Keratinocyte (primary cell): ENCODE data around the gene EGFL7. TPM values are rescaled to one million over a fixed set of nuclear protein-coding genes. Genes with fewer than 3 reads are reported as not detected.

Source experiments
- DNase-seq: peaks from one replicate; pipeline ENCODE4 v3.0.0-alpha.2; 2011; ENCODE audit warnings: low read depth, missing footprints, low spot score
- FAIRE-seq: peaks from 2 replicates; lab custom pipeline; 2011; peaks lifted over from hg19 to GRCh38; lab: Jason Lieb, UNC
- H2AFZ ChIP-seq: 2 replicates; pipeline ENCODE4 v1.6.0; 2012; ENCODE audit warnings: low read length, control low read depth, inconsistent platforms; ENCODE audit not compliant: control insufficient read depth
- H3K27ac ChIP-seq: 2 replicates; pipeline ENCODE4 v1.5.1; 2011; ENCODE audit warnings: low read length; ENCODE audit not compliant: control insufficient read depth, insufficient read depth
- H3K27me3 ChIP-seq: 3 replicates; pipeline ENCODE4 v1.6.0; 2011; ENCODE audit warnings: low read length; ENCODE audit not compliant: control insufficient read depth, insufficient read depth; ENCODE audit errors: extremely low read depth
- H3K36me3 ChIP-seq, 2 experiments: 2 replicates in 1 of 2; 3 replicates in 1 of 2; pipeline ENCODE4 v1.5.1; 2011; ENCODE audit warnings: low read length in 2 of 2, mild to moderate bottlenecking in 1 of 2; ENCODE audit not compliant: control insufficient read depth in 2 of 2, insufficient read depth in 2 of 2; ENCODE audit errors: extremely low read depth in 1 of 2
- H3K4me1 ChIP-seq: 3 replicates; pipeline ENCODE4 v1.5.1; 2011; ENCODE audit warnings: low read length; ENCODE audit not compliant: control insufficient read depth, insufficient read depth; ENCODE audit errors: extremely low read depth
- H3K4me2 ChIP-seq: 3 replicates; pipeline ENCODE4 v1.6.0; 2011; ENCODE audit warnings: low read depth, low read length; ENCODE audit not compliant: control insufficient read depth, insufficient read depth; ENCODE audit errors: extremely low read depth
- H3K4me3 ChIP-seq, 3 experiments: fragments of 200-600 bp in 1 of 3; sonication (generic) in 1 of 3; 2 replicates in 2 of 3; 3 replicates in 1 of 3; pipeline ENCODE4 v1.5.1; 2011 to 2016; ENCODE audit warnings: low read length in 3 of 3, mild to moderate bottlenecking in 3 of 3, control low read depth in 2 of 3, inconsistent platforms in 1 of 3, low read depth in 1 of 3, mixed read lengths in 1 of 3, mixed run types in 1 of 3, moderate library complexity in 1 of 3; ENCODE audit not compliant: control insufficient read depth in 2 of 3, insufficient read depth in 2 of 3; ENCODE audit errors: extremely low read depth in 1 of 3
- H3K79me2 ChIP-seq: 2 replicates; pipeline ENCODE4 v1.6.0; 2012; ENCODE audit warnings: low read length; ENCODE audit not compliant: control insufficient read depth, insufficient read depth
- H3K9ac ChIP-seq: 3 replicates; pipeline ENCODE4 v1.6.0; 2011; ENCODE audit warnings: low read length; ENCODE audit not compliant: control insufficient read depth, insufficient read depth; ENCODE audit errors: extremely low read depth
- H3K9me1 ChIP-seq: 3 replicates; pipeline ENCODE4 v1.6.0; 2011; ENCODE audit warnings: low read length; ENCODE audit not compliant: control insufficient read depth, insufficient read depth; ENCODE audit errors: extremely low read depth
- H3K9me3 ChIP-seq: 2 replicates; pipeline ENCODE4 v1.5.1; 2012; ENCODE audit warnings: low read depth, low read length; ENCODE audit not compliant: control insufficient read depth
- H4K20me1 ChIP-seq: 3 replicates; pipeline ENCODE4 v1.6.0; 2011; ENCODE audit warnings: low read length; ENCODE audit not compliant: control insufficient read depth, insufficient read depth; ENCODE audit errors: extremely low read depth
- CTCF ChIP-seq, 3 experiments: IDR thresholded peaks in 1 of 3; conservative IDR thresholded peaks in 1 of 3; optimal IDR thresholded peaks in 1 of 3; 2 replicates in 2 of 3; 3 replicates in 1 of 3; pipeline versions ENCODE3 to v1.5.1; 2011; ENCODE audit warnings: low read length in 3 of 3, mild to moderate bottlenecking in 3 of 3, moderate library complexity in 2 of 3, control low read depth in 1 of 3, inconsistent platforms in 1 of 3; ENCODE audit not compliant: insufficient read depth in 2 of 3; ENCODE audit errors: extremely low read depth in 1 of 3
- EZH2 ChIP-seq: IDR thresholded peaks from one replicate; pipeline ENCODE4 v1.6.1; 2012; ENCODE audit warnings: inconsistent platforms, mild to moderate bottlenecking, low read length, moderate library complexity
- dilution Hi-C: fragments of 300-500 bp; cut with MboI; formaldehyde crosslinking; loops from one replicate; pipeline ENCODE4 v1.7.0; 2020; ENCODE audit warnings: low sequenced_read_pairs; ENCODE audit not compliant: extremely low pct_ligation_motif_present
- polyA plus RNA-seq, 5 experiments: library from polyadenylated mRNA; depleted of rRNA in 3 of 5; stranded (reverse) in 3 of 5; stranded (forward) in 1 of 5; unstranded in 1 of 5; fragments of >200 nt; gene quantifications; 1 replicate in 1 of 5; 2 replicates in 3 of 5; 3 replicates in 1 of 5; pipeline versions ENCODE4 v1.2.1 to v1.2.3, GENCODE V29; 2011 to 2012; ENCODE audit warnings: missing spikeins in 2 of 5, low read depth in 1 of 5, low replicate concordance in 1 of 5

EGFL7 gene
- polyA plus RNA-seq, 1 donor (not counting 4 experiments of a cell fraction or from before 2014, with no cell fraction given) = 4.2 TPM

- Histone ChIP-seq H3K9ac (no peak overlapping the region), H4K20me1 (no peaks in the 10 kb centered on the region), H3K4me3 (no peak overlapping the region), H3K27me3 (peaks cover 36% of the 10 kb centered on the region), H3K4me1 (peaks cover 2% of the 10 kb centered on the region), H3K9me3 (no peaks in the 10 kb centered on the region), H3K36me3 (no peaks in the 10 kb centered on the region), H3K4me2 (no peak overlapping the region), H2AFZ (no peak overlapping the region), H3K79me2 (no peaks in the 10 kb centered on the region), H3K27ac (no peak overlapping the region), H3K9me1 (no peaks in the 10 kb centered on the region)
- TF ChIP-seq EZH2 (no peak), CTCF (optimal IDR thresholded peaks at IDR 0.05 in 1 of 3, IDR thresholded peaks at IDR 0.05 in 1 of 3, conservative IDR thresholded peaks at IDR 0.05 in 1 of 3; ENCODE audit: extremely low read depth in 1 of 3, insufficient read depth in 2 of 3, low read length in 3 of 3) (no peak)
- no peak for DNase-seq
- dilution Hi-C loops = no loop called here
- FAIRE-seq = no peak
Observed at GRCh38 chr9:136660971-136661550, 1.7 kb upstream of the EGFL7 start.

DNA sequence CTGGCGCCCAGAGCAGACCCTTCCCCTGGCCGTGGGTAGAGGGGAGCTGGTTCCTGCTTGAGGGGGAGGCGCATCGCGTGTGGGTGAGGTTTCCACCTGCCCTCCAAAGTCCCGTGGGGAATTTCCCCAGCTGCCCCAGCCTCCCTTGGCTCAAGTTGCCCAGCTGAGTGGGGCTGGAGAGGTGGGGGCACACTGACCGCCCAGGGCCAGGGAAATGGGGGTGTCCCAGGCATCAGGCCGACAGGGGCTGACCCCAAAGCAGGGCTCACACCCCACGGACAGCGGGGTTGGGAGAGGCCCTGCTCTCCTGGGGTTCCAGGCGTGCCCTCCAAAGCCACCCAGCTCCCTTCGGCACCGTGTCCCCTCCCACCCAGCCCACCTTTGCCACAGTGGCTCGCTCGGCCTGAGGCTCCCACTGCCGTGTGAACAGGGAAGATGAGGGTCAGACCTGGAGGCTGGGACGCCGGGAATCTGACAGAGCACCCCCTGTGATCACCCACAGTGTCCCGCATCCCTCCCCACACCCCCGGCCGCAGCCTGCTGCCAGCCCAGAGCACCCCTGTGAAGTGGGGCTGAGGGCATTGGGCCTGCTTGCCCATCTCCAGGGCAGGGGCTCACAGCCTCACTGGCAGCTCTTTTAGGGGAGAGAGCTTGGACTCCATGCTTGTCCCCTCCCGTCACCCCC, 933 bp upstream of the EGFL7 start:
- Histone ChIP-seq H2AFZ (no peak overlapping the region), H3K9me1 (no peaks in the 10 kb centered on the region), H3K27me3 (peaks cover 42% of the 10 kb centered on the region), H3K9ac (no peak overlapping the region), H3K4me1 (no peaks in the 10 kb centered on the region), H3K36me3 (no peaks in the 10 kb centered on the region), H3K4me3 (no peak overlapping the region), H3K4me2 (no peak overlapping the region), H3K79me2 (no peaks in the 10 kb centered on the region), H3K27ac (no peak overlapping the region), H4K20me1 (no peaks in the 10 kb centered on the region), H3K9me3 (no peaks in the 10 kb centered on the region)
- DNase-seq (no peak), FAIRE-seq (no peak)
- dilution Hi-C loops = no loop called here
- TF ChIP-seq CTCF (optimal IDR thresholded peaks at IDR 0.05 in 1 of 3, IDR thresholded peaks at IDR 0.05 in 1 of 3, conservative IDR thresholded peaks at IDR 0.05 in 1 of 3; ENCODE audit: extremely low read depth in 1 of 3, insufficient read depth in 2 of 3, low read length in 3 of 3) (no peak), EZH2 (no peak)
